ENCODE measurements around the gene TRAPPC12.

GRCh38 chr2:3355951-3356569 is 23.4 kb upstream of the TRAPPC12 start:
- TF ChIP-seq CTCF (IDR thresholded peaks at IDR 0.05) (no peak), POLR2A (IDR thresholded peaks at IDR 0.05) (no peak)

Measured in thyroid gland (tissue), 4 donors.